H1 (cell line): Measurements from ENCODE around the gene CHRNA4. TPM values are rescaled to one million over a fixed set of nuclear protein-coding genes. Genes with fewer than 3 reads are reported as not detected.

Experiments
- CTCF ChIA-PET: fragments of 300-600 bp; sonication (Branson Sonifier 250); formaldehyde crosslinking; loops from one replicate; lab custom pipeline; 2021; ENCODE audit not compliant: partially characterized antibody; lab: Charles Lee
- POLR2A ChIA-PET: fragments of 300-600 bp; sonication (Branson Sonifier 250); formaldehyde crosslinking; loops from one replicate; lab custom pipeline; 2021; ENCODE audit warnings: inconsistent platforms; ENCODE audit not compliant: partially characterized antibody; lab: Charles Lee
- DNase-seq, 2 experiments: peaks; one replicate each; pipeline versions ENCODE4 v3.0.0 to v3.0.0-alpha.2; 2010 to 2022; ENCODE audit warnings: low spot score in 2 of 2, low read depth in 1 of 2, mixed read lengths in 1 of 2
- FAIRE-seq: peaks from 2 replicates; lab custom pipeline; 2011; peaks lifted over from hg19 to GRCh38; lab: Jason Lieb, UNC
- H2AFZ ChIP-seq: 2 replicates; pipeline ENCODE4 v1.8.1; 2012; ENCODE audit warnings: low read length, inconsistent platforms
- H2AK5ac ChIP-seq: 2 replicates; pipeline ENCODE4 v1.6.1; 2013; ENCODE audit warnings: low read depth, low read length
- H2BK120ac ChIP-seq: replicated peaks from 2 replicates; pipeline ENCODE3; 2013; ENCODE audit warnings: low read depth, low read length, inconsistent platforms
- H2BK12ac ChIP-seq: 2 replicates; pipeline ENCODE4 v1.6.1; 2013; ENCODE audit warnings: low read depth, low read length
- H2BK15ac ChIP-seq: 2 replicates; pipeline ENCODE4 v1.6.1; 2013; ENCODE audit warnings: low read length
- H2BK20ac ChIP-seq: 2 replicates; pipeline ENCODE4 v1.6.1; 2013; ENCODE audit warnings: low read length
- H2BK5ac ChIP-seq: 2 replicates; pipeline ENCODE4 v1.6.1; 2013; ENCODE audit warnings: low read depth, low read length
- H3K14ac ChIP-seq: 2 replicates; pipeline ENCODE4 v1.6.1; 2013; ENCODE audit warnings: inconsistent platforms; ENCODE audit not compliant: insufficient read length
- H3K18ac ChIP-seq: 2 replicates; pipeline ENCODE4 v1.6.1; 2013; ENCODE audit warnings: low read length; ENCODE audit errors: extremely low read depth
- H3K23ac ChIP-seq: 2 replicates; pipeline ENCODE4 v1.6.1; 2013; ENCODE audit warnings: inconsistent platforms; ENCODE audit not compliant: insufficient read length
- H3K23me2 ChIP-seq: 2 replicates; pipeline ENCODE4 v1.6.1; 2013; ENCODE audit warnings: low read depth, low read length
- H3K27ac ChIP-seq: 2 replicates; pipeline ENCODE4 v1.6.1; 2011; ENCODE audit warnings: low read depth, low read length, inconsistent platforms
- H3K27me3 ChIP-seq, 4 experiments: replicated peaks in 1 of 4; 1 replicate in 1 of 4; 2 replicates in 3 of 4; pipeline versions ENCODE4 v1.6.1 to v1.8.1; 2011 to 2013; ENCODE audit warnings: low read length in 3 of 4, mild to moderate bottlenecking in 3 of 4, inconsistent platforms in 2 of 4, mixed read lengths in 2 of 4, moderate library complexity in 1 of 4; ENCODE audit not compliant: control insufficient read depth in 3 of 4, insufficient read depth in 3 of 4; ENCODE audit errors: extremely low read depth in 1 of 4
- H3K36me3 ChIP-seq, 4 experiments: 2 replicates each; pipeline versions ENCODE4 v1.6.1 to v1.8.1; 2011 to 2013; ENCODE audit warnings: mild to moderate bottlenecking in 4 of 4, low read length in 3 of 4, moderate library complexity in 2 of 4, control low read depth in 1 of 4, inconsistent platforms in 1 of 4; ENCODE audit not compliant: insufficient read depth in 4 of 4, control insufficient read depth in 2 of 4
- H3K4ac ChIP-seq: replicated peaks from 2 replicates; pipeline ENCODE3; 2013; ENCODE audit warnings: low read length, low read depth, mixed read lengths, inconsistent platforms; ENCODE audit not compliant: insufficient read length
- H3K4me1 ChIP-seq, 4 experiments: replicated peaks in 1 of 4; 1 replicate in 1 of 4; 2 replicates in 3 of 4; pipeline versions ENCODE4 v1.6.1 to v1.8.1; 2011 to 2013; ENCODE audit warnings: low read length in 3 of 4, inconsistent platforms in 2 of 4, mixed read lengths in 1 of 4; ENCODE audit not compliant: insufficient read depth in 4 of 4, control insufficient read depth in 3 of 4
- H3K4me2 ChIP-seq, 2 experiments: 2 replicates each; pipeline versions ENCODE4 v1.6.1 to v1.8.1; 2011 to 2013; ENCODE audit warnings: low read depth in 2 of 2, low read length in 2 of 2, control low read depth in 1 of 2, inconsistent platforms in 1 of 2, mild to moderate bottlenecking in 1 of 2; ENCODE audit not compliant: insufficient read depth in 1 of 2
- H3K4me3 ChIP-seq, 4 experiments: fragments of 200-600, 300-600 bp in 1 of 4; sonication (generic), shearing (Covaris generic), sonication (Bioruptor Twin) in 1 of 4; 2 replicates each; pipeline versions ENCODE4 v1.5.1 to v1.8.1; 2011 to 2016; ENCODE audit warnings: low read length in 4 of 4, low read depth in 3 of 4, control low read depth in 2 of 4, inconsistent platforms in 2 of 4, mild to moderate bottlenecking in 2 of 4, mixed read lengths in 1 of 4, moderate library complexity in 1 of 4; ENCODE audit not compliant: insufficient read depth in 2 of 4; ENCODE audit errors: extremely low read depth in 1 of 4
- H3K56ac ChIP-seq: replicated peaks from 2 replicates; pipeline ENCODE3; 2013; ENCODE audit warnings: low read depth, mild to moderate bottlenecking, mixed read lengths, low read length, inconsistent platforms; ENCODE audit not compliant: insufficient read length
- H3K79me1 ChIP-seq: 2 replicates; pipeline ENCODE4 v1.6.1; 2013; ENCODE audit warnings: low read depth, low read length, control low read depth
- H3K79me2 ChIP-seq, 2 experiments: 2 replicates each; pipeline versions ENCODE4 v1.6.1 to v1.8.1; 2012 to 2013; ENCODE audit warnings: low read length in 2 of 2, mild to moderate bottlenecking in 2 of 2, inconsistent platforms in 1 of 2; ENCODE audit not compliant: insufficient read depth in 2 of 2, control insufficient read depth in 1 of 2
- H3K9ac ChIP-seq, 4 experiments: replicated peaks in 1 of 4; 1 replicate in 1 of 4; 2 replicates in 3 of 4; pipeline versions ENCODE4 v1.6.1 to v1.8.1; 2011 to 2013; ENCODE audit warnings: low read depth in 3 of 4, low read length in 3 of 4, control low read depth in 2 of 4, mild to moderate bottlenecking in 2 of 4, moderate library complexity in 2 of 4, inconsistent platforms in 1 of 4; ENCODE audit errors: extremely low read depth in 1 of 4
- H3K9me3 ChIP-seq, 2 experiments: 2 replicates each; pipeline versions ENCODE4 v1.6.1 to v1.8.1; 2012 to 2013; ENCODE audit warnings: mild to moderate bottlenecking in 2 of 2, moderate library complexity in 2 of 2, control low read depth in 1 of 2, inconsistent platforms in 1 of 2, low read depth in 1 of 2, low read length in 1 of 2, mixed read lengths in 1 of 2; ENCODE audit not compliant: insufficient read depth in 2 of 2
- H4K20me1 ChIP-seq, 2 experiments: replicated peaks in 1 of 2; 2 replicates each; pipeline versions ENCODE3 to v1.8.1; 2011 to 2013; ENCODE audit warnings: inconsistent platforms in 2 of 2, low read length in 2 of 2, mild to moderate bottlenecking in 1 of 2; ENCODE audit not compliant: insufficient read depth in 2 of 2, control insufficient read depth in 1 of 2
- H4K5ac ChIP-seq: 2 replicates; pipeline ENCODE4 v1.6.1; 2013; ENCODE audit warnings: low read length, low read depth, mixed read lengths, inconsistent platforms; ENCODE audit not compliant: insufficient read length
- H4K8ac ChIP-seq: 2 replicates; pipeline ENCODE4 v1.8.0; 2013; ENCODE audit warnings: mild to moderate bottlenecking, moderate library complexity, low read length, inconsistent platforms; ENCODE audit not compliant: insufficient read depth; ENCODE audit errors: extremely low read depth
- H4K91ac ChIP-seq: replicated peaks from 2 replicates; pipeline ENCODE3; 2013; ENCODE audit warnings: low read length, mixed read lengths, inconsistent platforms; ENCODE audit not compliant: insufficient read length
- BRCA1 ChIP-seq: IDR thresholded peaks from 2 replicates; pipeline ENCODE4 v1.6.1; 2012; ENCODE audit warnings: low read depth, low read length, improper control_type of control experiment
- CREB1 ChIP-seq: IDR thresholded peaks from 2 replicates; pipeline ENCODE4 v1.6.1; 2012; ENCODE audit warnings: inconsistent platforms
- CTCF ChIP-seq, 3 experiments: IDR thresholded peaks; 1 replicate in 2 of 3; 2 replicates in 1 of 3; pipeline versions ENCODE4 v1.5.1 to v1.6.1; 2011; ENCODE audit warnings: low read length in 3 of 3, mild to moderate bottlenecking in 3 of 3, inconsistent platforms in 2 of 3, low read depth in 1 of 3, moderate library complexity in 1 of 3; ENCODE audit not compliant: insufficient read depth in 1 of 3; ENCODE audit errors: control extremely low read depth in 1 of 3
- EGR1 ChIP-seq: IDR thresholded peaks from 2 replicates; pipeline ENCODE4 v1.6.1; 2011; ENCODE audit warnings: low read depth, low read length, borderline replicate concordance
- FOSL1 ChIP-seq: IDR thresholded peaks from 2 replicates; pipeline ENCODE4 v1.6.1; 2011; ENCODE audit warnings: mild to moderate bottlenecking, low read depth, low read length, moderate library complexity; ENCODE audit not compliant: insufficient read depth
- WGBS, 2 experiments: shearing (Covaris generic) in 1 of 2; methylation state at CpG; one replicate each; pipeline versions ENCODE4 v1.1.6 to v1.1.7; 2013 to 2015; ENCODE audit warnings: low lambda C conversion rate in 2 of 2, mixed read lengths in 2 of 2, inconsistent platforms in 1 of 2, low coverage in 1 of 2, missing lambda C conversion rate in 1 of 2; ENCODE audit not compliant: insufficient replicate concordance in 2 of 2, insufficient coverage in 1 of 2, insufficient read length in 1 of 2; ENCODE audit errors: extremely low coverage in 1 of 2, missing lambda C conversion rate in 1 of 2; 5-methylcytosine and 5-hydroxymethylcytosine counted together
- polyA plus RNA-seq, 7 experiments: library from polyadenylated mRNA; depleted of rRNA in 3 of 7; stranded (reverse) in 5 of 7; unstranded in 2 of 7; fragments of >200 nt in 5 of 7; fragments of 200-250 nt in 2 of 7; gene quantifications; 1 replicate in 5 of 7; 2 replicates in 1 of 7; 4 replicates in 1 of 7; pipeline versions ENCODE4 v1.2.1 to v1.2.3, GENCODE V29; 2011 to 2013; ENCODE audit warnings: missing spikeins in 2 of 7, mixed read lengths in 2 of 7
- total RNA-seq: library from RNA; stranded (reverse); fragmentation: NEBNext Ultra II Directional; extraction: Animal tissue kit (Norgen Biotek cat#: 25700); gene quantifications from 2 replicates; pipeline ENCODE4 v1.2.1, GENCODE V29; 2021

CHRNA4 gene
- total and polyA plus RNA-seq, 2 of the 8 experiments (the other 6 are each of a cell fraction or from before 2014, with no cell fraction given): 4.3 to 5.7 TPM

GRCh38 chr20:63356931-63357879 is 3.9 kb downstream of the CHRNA4 start:
- H3K23ac ChIP-seq: no peak overlapping the region
- H3K4me2 ChIP-seq: no peak overlapping the region
- H2BK5ac ChIP-seq: no peak overlapping the region
- no peak overlapping the region for H4K91ac ChIP-seq
- H3K56ac ChIP-seq: no peak overlapping the region
- DNase-seq: no peak
- peak; percentile 87 for TF ChIP-seq EGR1
- peak; percentile 76; the same call in 1 of the 2 replicates for TF ChIP-seq FOSL1
- TF ChIP-seq CTCF (IDR thresholded peaks at IDR 0.05; ENCODE audit: control extremely low read depth in 1 of 3, insufficient read depth in 1 of 3, low read depth in 1 of 3, low read length in 3 of 3): no peak
- no peak for TF ChIP-seq BRCA1
- TF ChIP-seq CREB1: no peak
- TF ChIP-seq, all 59 proteins: peak for 2
- Histone ChIP-seq H2BK12ac (no peak overlapping the region), H3K4me1 (peaks cover 0 to 21% (median 14%) of the 10 kb centered on the region in 4 experiments; a peak in 6 of 7 replicates), H3K79me1 (no peaks in the 10 kb centered on the region), H3K23me2 (peaks cover 10% of the 10 kb centered on the region; the same call in 1 of the 2 replicates), H3K9ac (no peak overlapping the region), H2AFZ (no peak overlapping the region), H3K4ac (no peak overlapping the region), H2BK20ac (no peak overlapping the region), H3K4me3 (no peak overlapping the region), H3K27ac (no peak overlapping the region), H4K5ac (no peak overlapping the region), H2AK5ac (no peak overlapping the region), H3K27me3 (peaks cover 0 to 17% (median 10%) of the 10 kb centered on the region in 4 experiments; a peak in 6 of 7 replicates), H3K36me3 (no peaks in the 10 kb centered on the region), H3K14ac (no peak overlapping the region), H2BK120ac (no peak overlapping the region), H3K79me2 (no peaks in the 10 kb centered on the region), H4K8ac (no peak overlapping the region), H3K9me3 (no peaks in the 10 kb centered on the region), H3K18ac (no peak overlapping the region), H2BK15ac (no peak overlapping the region), H4K20me1 (peaks cover 0 to 4% of the 10 kb centered on the region in 2 experiments)
- WGBS, 2 experiments: 86% methylated on average over 23 of the region's 30 CpGs; no CpG with 5 or more reads in 1 of the 2 experiments
- POLR2A ChIA-PET: interaction anchor here (0.7 to 1.0 kb wide), 2 partner anchors 39 to 44 kb away, joined by 3 read pairs; no protein-coding TSS in a partner anchor
- no peak for FAIRE-seq
- CTCF ChIA-PET: interaction anchor here (0.6 to 8.1 kb wide), 8 partner anchors 13 to 136 kb away, joined by 3 to 85 read pairs (median 7); no protein-coding TSS in a partner anchor
